ENCODE measurements around the gene CNNM4. TPM values are rescaled to one million over a fixed set of nuclear protein-coding genes. Genes with fewer than 3 reads are reported as not detected.

Gene CNNM4
- total RNA-seq, 1 donor from 2014 or later, result 5.8 TPM

DNA sequence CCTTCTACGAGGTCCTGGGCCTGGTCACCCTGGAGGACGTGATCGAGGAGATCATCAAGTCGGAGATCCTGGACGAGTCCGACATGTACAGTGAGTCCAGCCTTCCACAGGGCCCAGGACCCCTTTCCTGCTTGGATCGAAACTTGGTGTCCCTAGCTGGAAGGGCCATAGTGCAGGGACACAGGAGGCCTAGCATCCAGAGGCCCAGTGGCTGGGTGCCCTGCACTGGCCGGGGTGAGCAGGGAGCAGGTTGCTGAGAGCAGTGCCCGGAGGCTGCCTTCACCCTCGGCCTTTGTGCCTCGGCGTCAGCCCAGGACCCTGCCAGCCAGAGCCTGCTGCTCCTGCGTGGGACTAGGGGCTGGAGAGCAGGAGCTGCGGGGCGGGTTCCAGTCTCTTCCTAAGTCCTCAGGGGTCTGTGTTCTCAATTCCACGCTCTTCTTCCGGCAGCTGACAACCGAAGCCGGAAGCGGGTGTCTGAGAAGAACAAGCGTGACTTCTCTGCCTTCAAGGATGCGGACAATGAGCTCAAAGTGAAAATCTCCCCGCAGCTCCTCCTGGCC is 36.4 kb downstream of the CNNM4 start:
- Mint-ChIP-seq H3K36me3 (ENCODE audit: low read depth, unreplicated experiment) (no peaks in the 10 kb centered on the region), H3K9me3 (ENCODE audit: unreplicated experiment) (no peaks in the 10 kb centered on the region), H3K27me3 (ENCODE audit: low read depth, unreplicated experiment) (peaks cover 3% of the 10 kb centered on the region), H3K4me3 (ENCODE audit: unreplicated experiment) (no peak overlapping the region), H3K27ac (ENCODE audit: unreplicated experiment) (no peak overlapping the region), H3K4me1 (ENCODE audit: low read depth, unreplicated experiment) (no peaks in the 10 kb centered on the region)
- H3K4me2 ChIP-seq (ENCODE audit: low read length), result no peak overlapping the region
- H3K79me2 ChIP-seq (ENCODE audit: insufficient read depth, low read length), result no peaks in the 10 kb centered on the region
- no peaks in the 10 kb centered on the region for H3K27me3 ChIP-seq (ENCODE audit: insufficient read depth, low read length)
- no peaks in the 10 kb centered on the region for H3K4me1 ChIP-seq (ENCODE audit: insufficient read depth, low read length)
- H2AFZ ChIP-seq (ENCODE audit: low read depth, low read length), result no peak overlapping the region
- TF ChIP-seq EZH2 (IDR thresholded peaks at IDR 0.05; ENCODE audit: insufficient read depth, low read length), result no peak
- TF ChIP-seq, protein P1, sequence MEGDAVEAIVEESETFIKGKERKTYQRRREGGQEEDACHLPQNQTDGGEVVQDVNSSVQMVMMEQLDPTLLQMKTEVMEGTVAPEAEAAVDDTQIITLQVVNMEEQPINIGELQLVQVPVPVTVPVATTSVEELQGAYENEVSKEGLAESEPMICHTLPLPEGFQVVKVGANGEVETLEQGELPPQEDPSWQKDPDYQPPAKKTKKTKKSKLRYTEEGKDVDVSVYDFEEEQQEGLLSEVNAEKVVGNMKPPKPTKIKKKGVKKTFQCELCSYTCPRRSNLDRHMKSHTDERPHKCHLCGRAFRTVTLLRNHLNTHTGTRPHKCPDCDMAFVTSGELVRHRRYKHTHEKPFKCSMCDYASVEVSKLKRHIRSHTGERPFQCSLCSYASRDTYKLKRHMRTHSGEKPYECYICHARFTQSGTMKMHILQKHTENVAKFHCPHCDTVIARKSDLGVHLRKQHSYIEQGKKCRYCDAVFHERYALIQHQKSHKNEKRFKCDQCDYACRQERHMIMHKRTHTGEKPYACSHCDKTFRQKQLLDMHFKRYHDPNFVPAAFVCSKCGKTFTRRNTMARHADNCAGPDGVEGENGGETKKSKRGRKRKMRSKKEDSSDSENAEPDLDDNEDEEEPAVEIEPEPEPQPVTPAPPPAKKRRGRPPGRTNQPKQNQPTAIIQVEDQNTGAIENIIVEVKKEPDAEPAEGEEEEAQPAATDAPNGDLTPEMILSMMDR (IDR thresholded peaks at IDR 0.05; ENCODE audit: insufficient read depth, low read depth, low read length), result no peak
- FAIRE-seq, result no peak
- no peak overlapping the region for H3K27ac ChIP-seq (ENCODE audit: low read depth, low read length)
- H4K20me1 ChIP-seq (ENCODE audit: insufficient read depth, low read length), result peaks cover 7% of the 10 kb centered on the region
- H3K4me3 ChIP-seq (ENCODE audit: insufficient read depth, low read depth, low read length), result no peak overlapping the region
- no peak overlapping the region for H3K9ac ChIP-seq (ENCODE audit: low read length)
- H3K9me3 ChIP-seq (ENCODE audit: insufficient read depth, low read depth, low read length), result no peaks in the 10 kb centered on the region
- DNase-seq (ENCODE audit: low read depth), result no peak
- H3K36me3 ChIP-seq (ENCODE audit: insufficient read depth, low read length), result no peaks in the 10 kb centered on the region

- no peak overlapping the region for H3K4me2 ChIP-seq (ENCODE audit: low read length)
- Mint-ChIP-seq H3K36me3 (ENCODE audit: low read depth, unreplicated experiment) (peaks cover 2% of the 10 kb centered on the region), H3K27ac (ENCODE audit: unreplicated experiment) (no peak overlapping the region), H3K27me3 (ENCODE audit: low read depth, unreplicated experiment) (peaks cover 3% of the 10 kb centered on the region), H3K4me1 (ENCODE audit: low read depth, unreplicated experiment) (no peaks in the 10 kb centered on the region), H3K4me3 (ENCODE audit: unreplicated experiment) (no peak overlapping the region), H3K9me3 (ENCODE audit: unreplicated experiment) (no peaks in the 10 kb centered on the region)
- no peaks in the 10 kb centered on the region for H3K9me3 ChIP-seq (ENCODE audit: insufficient read depth, low read depth, low read length)
- H3K9ac ChIP-seq (ENCODE audit: low read length), result no peak overlapping the region
- DNase-seq (ENCODE audit: low read depth) (no peak), FAIRE-seq (no peak)
- no peaks in the 10 kb centered on the region for H3K27me3 ChIP-seq (ENCODE audit: insufficient read depth, low read length)
- no peaks in the 10 kb centered on the region for H3K4me1 ChIP-seq (ENCODE audit: insufficient read depth, low read length)
- H3K27ac ChIP-seq (ENCODE audit: low read depth, low read length), result no peak overlapping the region
- no peak overlapping the region for H2AFZ ChIP-seq (ENCODE audit: low read depth, low read length)
- peaks cover 7% of the 10 kb centered on the region for H4K20me1 ChIP-seq (ENCODE audit: insufficient read depth, low read length)
- no peaks in the 10 kb centered on the region for H3K36me3 ChIP-seq (ENCODE audit: insufficient read depth, low read length)
- TF ChIP-seq, protein P1 (IDR thresholded peaks at IDR 0.05; ENCODE audit: insufficient read depth, low read depth, low read length), result no peak
- no peak for TF ChIP-seq EZH2 (IDR thresholded peaks at IDR 0.05; ENCODE audit: insufficient read depth, low read length)
- H3K79me2 ChIP-seq (ENCODE audit: insufficient read depth, low read length), result no peaks in the 10 kb centered on the region
- H3K4me3 ChIP-seq (ENCODE audit: insufficient read depth, low read depth, low read length), result no peak overlapping the region
Measured at GRCh38 chr2:96798733-96799622, 38.3 kb downstream of the CNNM4 start.

DNA sequence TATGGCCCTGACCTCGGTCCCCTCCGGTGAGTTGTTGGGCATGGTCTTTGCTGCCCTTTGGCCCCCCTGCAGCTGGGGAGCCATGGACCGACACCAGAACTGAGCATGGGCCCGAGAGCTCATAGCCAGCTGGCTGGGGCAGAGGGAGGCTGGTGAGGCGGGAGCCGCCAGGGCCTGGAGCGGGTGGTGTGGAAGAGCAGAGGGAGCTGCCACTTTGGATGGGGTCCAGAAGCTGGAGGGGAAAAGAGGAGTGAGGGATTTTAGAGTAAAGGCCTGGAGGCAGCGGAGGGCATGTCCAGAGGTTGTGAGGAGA is 38.9 kb downstream of the CNNM4 start:
- H3K4me3 Mint-ChIP-seq (ENCODE audit: unreplicated experiment), result no peak overlapping the region
- TF ChIP-seq, protein P1 (IDR thresholded peaks at IDR 0.05; ENCODE audit: insufficient read depth, low read depth, low read length), result no peak
- TF ChIP-seq EZH2 (IDR thresholded peaks at IDR 0.05; ENCODE audit: insufficient read depth, low read length), result no peak
- H3K27me3 ChIP-seq (ENCODE audit: insufficient read depth, low read length), result no peaks in the 10 kb centered on the region
- DNase-seq (ENCODE audit: low read depth), result no peak
- H3K9me3 Mint-ChIP-seq (ENCODE audit: unreplicated experiment), result no peaks in the 10 kb centered on the region
- H3K27me3 Mint-ChIP-seq (ENCODE audit: low read depth, unreplicated experiment), result peaks cover 3% of the 10 kb centered on the region
- no peak overlapping the region for H3K27ac Mint-ChIP-seq (ENCODE audit: unreplicated experiment)
- no peaks in the 10 kb centered on the region for H3K79me2 ChIP-seq (ENCODE audit: insufficient read depth, low read length)
- no peak for FAIRE-seq
- H3K27ac ChIP-seq (ENCODE audit: low read depth, low read length), result no peak overlapping the region
- no peak overlapping the region for H3K4me2 ChIP-seq (ENCODE audit: low read length)
- H3K9ac ChIP-seq (ENCODE audit: low read length), result no peak overlapping the region
- H4K20me1 ChIP-seq (ENCODE audit: insufficient read depth, low read length), result peaks cover 7% of the 10 kb centered on the region
- H3K9me3 ChIP-seq (ENCODE audit: insufficient read depth, low read depth, low read length), result no peaks in the 10 kb centered on the region
- H3K36me3 ChIP-seq (ENCODE audit: insufficient read depth, low read length), result no peaks in the 10 kb centered on the region
- no peaks in the 10 kb centered on the region for H3K4me1 ChIP-seq (ENCODE audit: insufficient read depth, low read length)
- H2AFZ ChIP-seq (ENCODE audit: low read depth, low read length), result no peak overlapping the region
- no peaks in the 10 kb centered on the region for H3K4me1 Mint-ChIP-seq (ENCODE audit: low read depth, unreplicated experiment)
- H3K36me3 Mint-ChIP-seq (ENCODE audit: low read depth, unreplicated experiment), result peaks cover 2% of the 10 kb centered on the region
- no peak overlapping the region for H3K4me3 ChIP-seq (ENCODE audit: insufficient read depth, low read depth, low read length)
